Nephron (organoid): ENCODE measurements around the gene NHS.
A peak's percentile ranks its signal among the peaks of the same experiment; 100 is the strongest.
"Not testable (repeated sequence)": the region's sequence is repeated elsewhere in the genome, so short reads cannot be mapped to it uniquely, and the experiment has no call there.

Experiments
- H3K27ac Mint-ChIP-seq, 3 experiments: 2 replicates each; pipeline ENCODE4 v1.8.0; 2020; ENCODE audit warnings: mixed read lengths in 3 of 3, mild to moderate bottlenecking in 2 of 3, moderate library complexity in 1 of 3
- H3K27me3 Mint-ChIP-seq: 2 replicates; pipeline ENCODE4 v1.8.0; 2021; ENCODE audit warnings: low read depth, mild to moderate bottlenecking, moderate library complexity, mixed read lengths
- H3K36me3 Mint-ChIP-seq: 2 replicates; pipeline ENCODE4 v1.8.0; 2020; ENCODE audit warnings: low read depth, mixed read lengths
- H3K4me1 Mint-ChIP-seq: 2 replicates; pipeline ENCODE4 v1.8.0; 2020; ENCODE audit warnings: mixed read lengths
- H3K4me3 Mint-ChIP-seq, 3 experiments: 2 replicates each; pipeline ENCODE4 v1.8.0; 2020; ENCODE audit warnings: mild to moderate bottlenecking in 3 of 3, mixed read lengths in 3 of 3, moderate library complexity in 2 of 3
- H3K9me3 Mint-ChIP-seq: 2 replicates; pipeline ENCODE4 v1.8.0; 2020; ENCODE audit warnings: mixed read lengths
- CTCF ChIP-seq, 3 experiments: fragments of 200-600 bp; sonication (generic); IDR thresholded peaks; one replicate each; pipeline ENCODE4 v1.5.0; 2021; ENCODE audit warnings: antibody characterized with exemption in 3 of 3; ENCODE audit not compliant: unreplicated experiment in 3 of 3

The NHS gene

GRCh38 chrX:17497193-17497592 is 122.2 kb downstream of the NHS start:
- H3K27me3 Mint-ChIP-seq, result peaks cover 4% of the 10 kb centered on the region
- no peaks in the 10 kb centered on the region for H3K36me3 Mint-ChIP-seq
- H3K27ac Mint-ChIP-seq, result no peak overlapping the region
- H3K9me3 Mint-ChIP-seq, result peaks cover 7% of the 10 kb centered on the region
- H3K4me3 Mint-ChIP-seq, result no peak overlapping the region
- peaks cover 38% of the 10 kb centered on the region for H3K4me1 Mint-ChIP-seq
- TF ChIP-seq CTCF (IDR thresholded peaks at IDR 0.05; ENCODE audit: unreplicated experiment in 3 of 3), result no peak

DNA sequence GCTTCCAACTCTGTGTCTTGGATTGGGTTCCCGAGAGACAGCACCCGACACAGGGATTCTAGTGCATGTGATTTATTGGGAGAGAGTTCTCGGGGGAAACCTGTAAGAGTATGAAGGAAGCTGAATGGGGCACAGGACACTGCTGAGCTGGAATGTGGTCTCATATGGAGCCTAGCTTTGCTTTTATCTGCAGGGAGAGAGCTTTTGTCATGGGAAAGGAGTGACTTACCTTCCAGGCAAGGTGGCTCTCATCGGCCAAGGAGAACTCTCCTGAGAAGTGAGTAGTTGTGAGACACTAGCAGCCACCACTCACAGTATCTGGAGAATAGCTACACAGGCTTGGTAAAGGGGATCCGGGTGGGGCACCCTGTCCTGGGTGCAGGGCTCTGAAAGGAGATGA is 124.5 kb downstream of the NHS start:
- Mint-ChIP-seq H3K36me3 (no peaks in the 10 kb centered on the region), H3K27ac (peak overlapping the region in 2 of 3 experiments; percentile 15 to 57), H3K4me1 (peaks cover 41% of the 10 kb centered on the region), H3K4me3 (no peak overlapping the region), H3K27me3 (peaks cover 4% of the 10 kb centered on the region), H3K9me3 (no peaks in the 10 kb centered on the region)
- no peak for TF ChIP-seq CTCF (IDR thresholded peaks at IDR 0.05; ENCODE audit: unreplicated experiment in 3 of 3)

- no peaks in the 10 kb centered on the region for H3K36me3 Mint-ChIP-seq
- H3K27me3 Mint-ChIP-seq, result peaks cover 4% of the 10 kb centered on the region
- H3K27ac Mint-ChIP-seq, result peak overlapping the region; percentile 15 to 57 (median 42)
- H3K4me1 Mint-ChIP-seq, result peaks cover 40% of the 10 kb centered on the region
- no peaks in the 10 kb centered on the region for H3K9me3 Mint-ChIP-seq
- no peak for TF ChIP-seq CTCF (IDR thresholded peaks at IDR 0.05; ENCODE audit: unreplicated experiment in 3 of 3)
- no peak overlapping the region for H3K4me3 Mint-ChIP-seq
These were observed 125.2 kb downstream of the NHS start for GRCh38 chrX:17500145-17500579.

GRCh38 chrX:17501746-17502145 is 126.7 kb downstream of the NHS start:
- Mint-ChIP-seq H3K27ac (peak overlapping the region; percentile 43 to 70 (median 64)), H3K27me3 (peaks cover 4% of the 10 kb centered on the region), H3K36me3 (peaks cover 9% of the 10 kb centered on the region), H3K9me3 (peaks cover 8% of the 10 kb centered on the region), H3K4me1 (peaks cover 36% of the 10 kb centered on the region), H3K4me3 (no peak overlapping the region)
- TF ChIP-seq CTCF (IDR thresholded peaks at IDR 0.05; ENCODE audit: unreplicated experiment in 3 of 3), result no peak

DNA sequence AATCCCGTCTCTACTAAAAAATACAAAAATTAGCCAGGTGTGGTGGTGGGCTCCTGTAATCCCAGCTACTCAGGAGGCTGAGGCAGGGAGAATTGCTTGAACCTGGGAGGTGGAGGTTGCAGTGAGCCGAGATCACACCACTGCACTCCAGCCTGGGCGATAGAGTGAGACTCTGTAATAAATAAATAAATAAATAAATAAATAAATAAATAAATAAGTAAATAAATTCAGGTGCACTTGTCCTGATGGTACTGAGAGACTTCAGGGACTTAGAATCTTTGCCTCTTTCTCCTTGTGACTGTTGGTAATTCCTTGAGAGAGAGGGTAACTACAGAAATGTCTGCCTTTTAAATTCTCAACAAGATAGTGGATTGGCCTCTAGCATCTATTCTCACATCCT is 131.4 kb downstream of the NHS start:
- Mint-ChIP-seq H3K9me3 (peaks cover 27% of the 10 kb centered on the region), H3K4me1 (peaks cover 12% of the 10 kb centered on the region), H3K36me3 (peaks cover 17% of the 10 kb centered on the region)
- H3K27ac Mint-ChIP-seq, H3K27me3 Mint-ChIP-seq, H3K4me3 Mint-ChIP-seq: not testable (repeated sequence)

- H3K4me1 Mint-ChIP-seq, result no peaks in the 10 kb centered on the region
- H3K27me3 Mint-ChIP-seq, result no peaks in the 10 kb centered on the region
- H3K27ac Mint-ChIP-seq, result peak overlapping the region in 1 of 3 experiments; percentile 32
- peaks cover 9% of the 10 kb centered on the region for H3K36me3 Mint-ChIP-seq
- H3K4me3 Mint-ChIP-seq, result no peak overlapping the region
- H3K9me3 Mint-ChIP-seq, result peaks cover 19% of the 10 kb centered on the region
- TF ChIP-seq CTCF (IDR thresholded peaks at IDR 0.05; ENCODE audit: unreplicated experiment in 3 of 3), result no peak
These were observed 136.6 kb downstream of the NHS start for GRCh38 chrX:17511556-17511955.
